GM19328 (cell line): Measurements from ENCODE around the gene SUSD1.
"Not testable (repeated sequence)": the region's sequence is repeated elsewhere in the genome, so short reads cannot be mapped to it uniquely, and the experiment has no call there.

Source experiments
- ATAC-seq: cut with Tn5 transposase; IDR thresholded peaks from one replicate; pipeline ENCODE4 v1.9.1; 2021; ENCODE audit warnings: mild to moderate bottlenecking, moderate library complexity; ENCODE audit not compliant: unreplicated experiment

Gene SUSD1

DNA sequence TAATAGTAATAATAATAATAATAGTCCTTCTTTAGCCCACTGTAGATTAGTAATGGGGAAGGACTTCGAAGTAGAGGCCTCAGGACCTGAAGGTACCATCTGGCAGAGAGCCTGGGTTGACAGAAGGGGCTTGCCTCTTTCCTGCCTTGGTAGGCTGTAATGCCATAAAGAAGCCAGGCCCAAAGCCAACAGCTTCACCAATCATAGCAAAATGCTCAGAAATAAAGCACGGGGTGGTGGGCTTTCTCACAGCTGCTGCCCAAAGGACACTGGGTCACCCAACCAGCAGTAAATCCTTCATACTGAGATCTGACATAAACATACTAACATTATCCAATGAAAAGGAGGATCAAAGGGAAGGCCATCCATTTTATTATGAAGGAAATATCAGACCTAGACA, 70.7 kb downstream of the SUSD1 start:
- no peak for ATAC-seq

DNA sequence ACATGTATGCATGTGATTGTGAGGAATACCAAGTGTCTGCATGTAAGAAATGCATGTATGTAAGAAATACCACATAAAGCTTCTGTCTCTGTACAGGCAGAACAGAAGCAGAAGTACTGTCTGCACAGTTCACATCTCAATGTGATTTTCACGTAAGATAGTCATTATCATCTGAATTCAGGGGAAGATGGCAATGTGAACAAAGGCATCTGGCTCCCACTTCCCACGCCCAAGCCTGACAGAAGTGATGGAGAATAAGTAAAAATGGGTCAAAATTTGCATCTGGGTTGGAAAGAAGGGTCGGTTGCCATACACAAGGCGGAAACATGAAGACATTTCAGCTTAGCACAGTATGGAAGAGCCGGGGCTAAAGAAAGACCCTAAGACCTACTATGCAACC, 71.7 kb downstream of the SUSD1 start:
- no peak for ATAC-seq

DNA sequence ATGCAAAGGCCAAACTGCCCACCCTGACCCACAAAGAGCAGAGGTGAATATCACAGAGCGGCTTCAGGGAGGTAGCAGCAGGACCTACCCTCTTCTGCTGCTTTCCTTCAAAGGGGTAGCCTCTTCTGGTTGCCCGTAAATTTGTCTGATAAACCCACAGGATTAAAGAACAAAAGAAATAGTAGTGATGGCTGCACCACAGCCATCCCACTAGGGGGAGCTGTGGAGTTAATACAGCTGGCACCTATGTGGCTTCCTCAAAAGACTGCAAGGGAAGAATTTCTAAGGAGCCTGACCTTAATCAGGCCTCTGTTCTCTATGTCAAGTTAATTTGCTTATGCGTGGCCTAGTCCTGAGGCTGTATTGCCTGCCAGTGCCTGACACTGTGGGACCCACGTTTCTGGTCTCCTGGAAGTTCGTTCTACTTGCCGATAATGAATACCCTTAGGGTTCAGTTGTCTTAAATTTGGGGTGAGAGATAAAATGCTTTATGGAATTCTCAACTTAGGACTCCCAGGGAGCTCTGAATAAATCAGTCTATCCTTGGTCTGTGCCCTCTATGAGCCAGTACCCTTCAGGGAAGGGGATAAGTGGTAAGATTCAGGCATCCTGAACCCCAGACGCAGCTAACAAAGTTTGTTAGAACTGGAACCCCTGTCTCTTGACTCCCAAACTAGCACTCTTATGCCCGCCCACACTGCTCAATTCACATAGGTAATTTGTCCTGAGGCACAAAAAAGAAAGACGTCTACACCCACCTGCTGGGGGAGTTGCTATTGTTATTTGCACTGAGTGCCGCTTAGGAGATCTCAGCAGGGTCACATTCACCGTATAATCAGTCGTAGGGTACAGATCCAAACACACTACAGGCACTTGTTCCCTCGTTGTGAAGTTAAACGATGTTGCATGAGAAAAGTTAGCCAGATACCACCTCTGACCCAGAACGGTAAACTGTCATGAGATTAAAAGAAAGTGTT, 77.1 kb downstream of the SUSD1 start:
- no peak for ATAC-seq

DNA sequence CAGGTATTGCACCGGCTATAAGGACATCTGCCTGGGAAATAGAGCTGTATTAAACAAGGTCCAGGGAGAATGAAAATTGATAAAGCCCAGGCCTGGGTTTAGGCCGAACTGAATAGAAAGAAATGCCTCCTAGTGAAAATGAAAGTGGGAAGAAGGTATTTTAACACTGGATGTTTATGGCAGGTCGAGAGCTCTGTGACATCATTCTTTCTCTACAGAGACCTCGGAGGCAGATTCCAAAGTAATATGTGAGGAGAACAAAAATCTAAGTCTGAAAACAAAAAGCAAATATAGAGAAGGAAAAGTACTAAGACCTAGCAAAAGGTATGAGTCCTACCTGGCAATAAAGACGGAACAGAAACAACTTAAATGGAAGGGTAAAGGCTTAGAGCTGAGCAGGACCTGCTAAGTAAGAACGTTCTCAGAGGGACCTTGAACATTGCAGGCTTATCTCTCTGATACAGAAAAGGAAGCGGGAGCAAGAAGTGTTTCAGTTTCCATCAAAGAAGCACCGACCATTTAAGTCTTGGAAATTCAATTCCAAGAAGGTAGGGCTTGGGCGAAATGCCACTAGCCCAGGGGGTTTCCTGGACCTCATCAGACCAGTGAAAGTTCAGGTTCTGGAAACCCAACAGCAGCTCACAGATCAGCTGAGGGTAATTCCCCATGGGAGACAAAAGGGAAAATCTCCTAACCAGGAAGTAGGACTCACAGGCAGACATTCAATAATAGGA, 80.0 kb downstream of the SUSD1 start:
- ATAC-seq = no peak

DNA sequence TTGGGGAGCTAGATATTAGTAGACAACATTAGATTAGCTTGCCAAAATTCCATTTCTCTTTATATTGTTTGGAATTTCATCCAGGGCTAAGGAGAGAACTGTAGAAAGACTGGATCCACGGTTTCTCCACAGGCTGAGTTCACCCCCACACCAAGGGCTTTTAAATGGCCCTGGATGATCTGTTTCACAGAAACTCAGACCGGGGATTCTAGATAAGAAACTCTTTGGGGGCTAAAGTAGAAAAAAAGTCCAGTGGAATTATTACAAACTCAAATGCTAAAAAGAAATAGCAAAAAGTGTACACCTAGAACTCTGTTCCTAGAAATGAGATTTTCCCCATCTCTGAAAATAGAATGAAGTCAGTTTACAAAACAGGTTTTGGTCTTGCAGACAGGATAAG, 80.9 kb downstream of the SUSD1 start:
- no peak for ATAC-seq

DNA sequence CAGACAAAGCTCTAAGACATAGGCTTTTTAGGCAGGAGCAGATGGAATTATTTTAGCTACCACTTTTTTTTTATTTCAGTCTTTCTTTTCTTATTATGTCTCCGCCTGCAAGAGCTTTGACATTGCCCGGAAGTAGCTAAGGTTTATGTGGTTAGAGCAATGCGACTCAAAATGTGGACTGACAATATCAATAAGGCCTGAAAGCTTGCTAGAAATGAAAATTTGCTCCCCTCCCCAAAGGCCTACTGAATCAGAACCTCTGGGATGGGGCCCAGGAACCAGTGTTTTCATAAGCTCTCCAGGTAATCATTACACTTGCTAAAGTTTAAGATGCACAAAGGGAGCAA, 81.3 kb downstream of the SUSD1 start:
- ATAC-seq = no peak

DNA sequence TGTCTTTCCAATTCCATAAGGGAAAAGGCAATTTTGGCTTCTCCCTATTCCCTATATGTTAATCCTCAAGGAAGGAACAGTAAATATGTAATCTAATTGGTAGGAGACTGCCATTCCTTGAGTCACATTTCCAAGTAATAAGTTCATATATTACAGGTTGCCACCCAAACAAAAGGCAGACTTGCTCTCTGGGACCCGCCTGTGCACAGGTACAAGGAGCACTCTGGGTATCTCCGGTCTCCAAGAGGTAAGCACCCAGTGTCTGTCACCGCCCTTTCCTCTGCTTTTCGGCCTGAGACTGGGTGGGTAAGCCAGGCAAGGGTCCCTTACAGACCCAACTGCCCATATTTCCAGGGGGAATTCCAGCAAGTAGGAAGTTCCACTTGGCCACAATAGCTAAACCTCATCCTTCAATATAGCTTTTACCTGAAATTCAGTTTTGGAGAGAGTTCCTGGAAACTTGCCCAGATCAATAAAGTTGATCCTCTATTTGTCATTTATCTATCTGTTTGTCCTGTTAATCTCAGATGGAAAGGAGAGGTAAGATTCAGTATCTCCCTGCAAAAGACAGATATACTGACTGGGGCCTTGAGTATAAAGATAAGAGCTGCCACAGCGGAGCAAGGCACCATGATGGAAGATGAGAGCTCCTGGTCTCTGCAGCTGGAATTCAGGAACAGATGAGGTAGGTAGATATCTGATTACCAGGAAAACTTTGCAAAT, 81.8 kb downstream of the SUSD1 start:
- ATAC-seq = no peak

DNA sequence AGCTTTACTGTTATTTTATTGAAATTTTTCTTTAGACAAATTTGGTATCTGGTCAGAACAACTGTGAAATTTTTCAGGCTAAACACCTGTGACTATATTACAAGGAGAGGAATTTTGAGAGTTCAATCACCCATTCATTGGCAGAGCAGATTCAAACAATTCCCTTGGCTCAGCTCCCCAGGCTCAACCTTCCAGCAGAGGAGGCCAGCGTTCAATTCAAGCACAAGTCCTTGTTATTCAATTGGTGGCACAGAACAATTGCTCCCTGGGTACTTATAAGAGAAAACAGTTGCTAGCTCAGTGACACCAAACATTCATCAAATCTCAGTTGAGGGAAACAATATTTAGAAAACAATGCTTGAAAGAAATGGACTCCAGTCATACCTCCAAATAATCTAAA, 83.3 kb downstream of the SUSD1 start:
- ATAC-seq = no peak

DNA sequence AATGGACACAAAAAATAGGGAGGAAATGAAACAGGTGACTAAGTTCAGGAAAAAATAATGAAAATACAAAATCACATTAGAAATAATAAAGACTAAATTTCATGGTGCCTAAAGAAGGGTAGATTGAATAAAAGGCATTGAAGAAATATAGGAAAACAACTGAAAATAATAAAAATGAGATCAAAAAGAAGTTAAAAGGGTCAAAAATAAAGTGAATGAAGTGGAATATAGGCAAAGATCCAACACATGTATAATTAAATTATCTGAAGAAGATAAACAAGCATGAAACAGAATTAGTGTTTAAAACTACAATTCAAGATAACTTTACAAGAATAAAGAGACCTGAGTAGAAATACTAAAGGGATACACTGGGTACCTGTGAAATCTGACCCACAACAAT, 87.6 kb downstream of the SUSD1 start:
- ATAC-seq = no peak

DNA sequence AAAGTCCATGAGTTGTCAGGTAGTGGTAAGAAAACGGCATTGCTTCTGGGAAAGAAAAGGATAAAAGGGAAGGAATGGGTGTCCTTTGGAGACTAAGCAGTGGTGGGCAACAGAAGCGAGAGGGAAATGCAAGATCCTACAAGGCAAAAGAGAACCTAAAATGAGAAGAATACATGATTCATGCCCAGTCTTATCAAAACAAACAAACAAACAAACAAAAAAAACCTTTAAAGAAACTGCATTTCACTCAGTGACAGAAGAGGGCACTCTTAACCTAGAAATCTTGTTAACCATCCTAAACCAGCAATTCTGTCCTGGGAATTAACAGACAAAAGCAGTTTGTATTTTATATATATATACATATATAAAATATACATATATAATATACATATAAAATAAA, 88.5 kb downstream of the SUSD1 start:
- ATAC-seq = no peak

DNA sequence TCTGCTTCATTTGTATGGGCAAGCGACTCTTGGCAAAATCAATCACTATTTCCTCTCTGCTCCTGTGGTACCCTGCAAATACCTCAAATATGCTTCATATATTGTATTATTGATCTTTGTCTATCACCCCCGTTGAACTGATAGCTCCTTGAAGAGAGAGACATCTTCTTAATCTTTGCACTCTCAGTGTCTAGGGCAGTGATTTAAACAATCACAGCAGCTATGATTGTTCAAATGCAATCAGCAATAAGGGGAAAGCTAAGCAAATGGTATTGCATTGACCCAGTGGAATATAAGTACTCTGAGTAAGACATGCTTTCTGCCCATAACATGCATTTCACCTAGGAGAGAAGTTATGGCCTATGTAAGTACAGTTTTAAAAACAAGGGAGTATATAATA, 90.2 kb downstream of the SUSD1 start:
- no peak for ATAC-seq

DNA sequence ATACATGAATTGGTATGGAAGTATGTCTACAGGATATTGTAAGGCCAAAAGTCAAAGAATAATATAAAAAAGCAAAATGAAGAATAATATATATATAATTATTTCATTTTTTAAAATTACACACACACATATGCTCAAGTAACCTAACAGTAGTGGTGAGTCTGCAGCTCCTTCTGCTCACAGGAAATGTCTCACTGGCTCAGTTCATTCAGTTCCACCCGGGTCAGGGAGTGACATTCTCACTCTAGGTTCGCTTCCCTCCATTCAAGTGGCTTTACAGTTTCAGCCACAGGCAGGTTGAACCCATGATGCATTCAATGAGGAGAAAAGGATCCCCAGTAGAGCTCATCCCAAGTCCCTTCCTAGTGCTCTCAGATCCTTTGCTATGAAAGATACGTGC, 90.8 kb downstream of the SUSD1 start:
- no peak for ATAC-seq

DNA sequence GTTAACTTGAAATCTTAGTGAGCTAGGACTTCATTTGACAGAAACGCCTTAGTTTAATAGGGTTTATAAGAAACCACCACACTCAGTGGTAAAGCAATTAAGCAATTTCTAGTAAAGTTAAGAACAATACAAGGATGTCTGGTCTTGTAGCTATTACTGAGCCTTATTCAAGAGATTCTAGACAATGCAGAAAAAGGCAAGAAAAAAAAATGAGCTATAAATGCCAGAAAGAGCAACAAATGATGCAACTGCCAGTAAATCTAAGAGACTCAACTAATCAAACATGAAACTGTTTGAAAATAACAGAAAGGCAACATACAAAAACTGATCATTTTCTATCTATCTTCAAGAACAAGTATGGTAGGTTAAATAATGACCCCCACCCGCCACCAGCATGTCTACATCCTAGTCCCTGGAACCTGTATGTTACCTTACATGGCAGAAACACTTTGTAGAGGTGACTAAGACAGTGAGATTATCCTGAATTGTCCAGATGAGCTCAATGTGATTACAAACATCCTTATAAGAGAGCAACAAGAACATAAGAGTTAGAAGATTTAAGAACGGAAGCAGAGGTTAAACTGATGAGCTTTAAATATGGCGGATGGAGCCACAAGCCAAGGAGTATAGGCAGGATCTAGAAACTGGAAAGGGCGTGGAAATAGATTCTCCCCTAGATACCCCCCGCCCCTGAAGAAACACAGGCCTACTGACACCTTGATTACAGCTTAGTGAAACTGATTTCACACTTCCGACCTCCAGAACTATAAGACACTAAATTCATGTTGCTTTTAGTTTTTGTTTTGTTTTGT, 93.0 kb downstream of the SUSD1 start:
- no peak for ATAC-seq

DNA sequence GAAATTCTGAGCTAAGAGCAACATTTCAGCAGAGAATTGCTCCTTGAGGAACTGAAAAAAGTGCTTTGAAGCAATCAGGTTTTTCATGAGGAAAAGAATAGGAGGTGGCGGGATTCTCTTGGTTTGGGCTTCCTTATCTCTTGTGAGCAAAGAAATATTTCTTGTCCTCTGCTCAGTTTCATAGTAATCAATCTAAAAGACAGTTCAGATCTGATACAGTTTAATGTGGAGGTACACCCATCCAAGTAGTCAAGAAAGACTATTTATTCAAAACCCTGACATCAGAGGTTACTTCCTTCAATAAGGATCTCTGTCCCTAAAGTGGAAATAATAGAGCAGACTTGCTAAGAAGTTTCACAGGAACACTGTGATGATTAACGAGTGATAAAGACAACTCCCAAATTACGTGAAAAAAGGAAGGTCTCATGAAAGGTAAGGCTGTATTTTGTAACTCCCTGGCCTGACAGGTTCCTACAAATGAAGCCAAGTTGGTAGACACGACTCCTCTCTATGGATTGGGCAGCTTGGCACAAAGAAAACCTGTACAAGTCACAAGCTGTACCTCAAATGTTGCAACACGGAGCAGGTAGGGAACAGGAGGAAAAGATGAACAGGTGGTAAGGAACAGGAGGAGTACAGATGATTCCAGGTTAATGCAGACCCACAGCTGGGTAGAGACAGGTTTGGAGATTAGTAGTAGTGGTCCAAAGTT, 94.1 kb downstream of the SUSD1 start:
- ATAC-seq = no peak

DNA sequence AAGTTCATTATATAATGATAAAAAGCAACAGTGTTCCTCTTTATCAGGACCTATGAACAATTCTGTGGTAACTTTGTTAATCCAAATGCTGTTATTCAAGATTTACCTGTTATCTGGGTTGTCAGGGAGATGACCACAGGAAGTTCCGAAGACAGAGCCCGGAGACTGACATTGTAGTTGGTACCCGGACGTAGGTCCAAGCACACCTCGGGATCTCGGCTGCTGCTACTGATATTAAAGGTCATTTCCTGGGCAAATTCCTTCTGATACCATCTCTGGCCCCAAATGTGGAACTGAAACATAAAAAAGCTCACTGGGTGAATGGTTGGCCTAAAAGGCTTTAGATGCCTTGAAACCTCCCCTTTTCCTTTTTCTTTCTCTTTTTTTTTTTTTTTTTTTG, 96.7 kb downstream of the SUSD1 start:
- ATAC-seq = no peak

DNA sequence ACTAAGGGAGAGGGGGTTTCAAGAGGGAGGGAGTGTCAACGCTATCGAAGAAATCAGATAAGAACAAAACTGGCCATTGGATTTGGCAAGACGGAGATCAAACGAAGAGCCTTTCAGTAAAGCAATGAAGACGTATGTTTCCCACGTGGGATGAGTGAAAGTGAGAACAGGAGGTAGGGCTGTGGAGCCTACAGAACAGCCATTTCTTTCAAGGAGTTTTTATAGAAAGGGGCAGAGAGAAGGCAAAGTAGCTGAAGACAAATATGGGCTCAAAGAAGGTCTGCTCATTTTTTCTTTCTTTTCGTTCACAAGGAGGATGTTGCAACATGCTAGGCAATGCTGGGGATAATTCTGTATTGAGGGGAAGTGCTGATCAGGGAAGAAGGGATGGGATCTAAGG, 98.3 kb downstream of the SUSD1 start:
- ATAC-seq = no peak

DNA sequence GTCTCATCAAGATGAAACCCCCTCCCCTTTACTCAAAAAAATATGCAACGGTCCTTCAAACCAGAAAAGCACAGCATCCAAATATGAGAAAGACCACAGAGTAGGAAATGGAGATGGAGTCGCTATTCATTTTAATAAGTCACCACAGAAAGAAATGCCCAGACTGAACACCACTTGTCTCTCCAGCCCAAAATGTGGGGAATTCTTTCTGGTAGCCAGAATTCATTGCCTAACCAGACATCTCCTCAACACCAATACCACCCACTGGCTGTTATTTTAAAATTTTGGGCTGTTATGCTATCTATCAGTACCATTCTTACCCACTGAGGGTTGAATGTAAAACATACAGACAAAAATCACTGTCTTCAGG, 100.1 kb downstream of the SUSD1 start:
- no peak for ATAC-seq

DNA sequence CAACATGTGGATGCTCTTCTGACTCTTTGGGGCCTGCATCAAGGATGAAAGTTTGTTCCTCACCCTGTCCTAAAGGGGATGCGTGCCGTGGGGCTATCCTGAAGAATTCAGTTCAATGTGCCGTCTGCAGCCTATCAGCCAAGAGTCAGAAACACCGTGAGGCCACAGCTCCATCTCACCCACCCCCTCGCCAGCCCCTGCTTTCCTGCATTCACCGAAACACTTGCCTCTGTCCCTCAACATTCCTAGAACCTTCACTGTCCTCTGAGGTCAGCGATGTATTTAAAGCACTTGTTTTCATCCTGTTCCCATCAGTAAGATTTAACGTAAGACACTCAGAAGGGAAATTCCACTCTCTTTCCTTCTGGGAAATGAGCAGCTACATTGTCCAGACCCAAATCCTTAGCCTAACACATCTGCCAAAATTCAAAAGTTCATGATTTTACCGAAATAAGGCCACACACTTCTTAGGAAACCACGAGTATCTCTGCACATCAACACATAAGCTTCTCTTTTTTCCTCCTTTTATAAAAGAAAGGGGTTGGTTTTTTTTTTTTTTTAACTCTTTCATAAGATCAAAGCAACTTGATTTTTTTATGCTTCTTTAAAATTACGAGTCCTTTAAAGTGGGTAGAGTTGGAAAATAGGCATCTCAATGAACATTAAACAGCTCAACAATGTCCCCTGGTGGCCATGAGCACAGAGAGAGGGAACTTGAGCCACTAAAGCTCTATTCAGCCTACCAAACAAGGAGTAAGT, 100.7 kb downstream of the SUSD1 start:
- ATAC-seq = no peak

DNA sequence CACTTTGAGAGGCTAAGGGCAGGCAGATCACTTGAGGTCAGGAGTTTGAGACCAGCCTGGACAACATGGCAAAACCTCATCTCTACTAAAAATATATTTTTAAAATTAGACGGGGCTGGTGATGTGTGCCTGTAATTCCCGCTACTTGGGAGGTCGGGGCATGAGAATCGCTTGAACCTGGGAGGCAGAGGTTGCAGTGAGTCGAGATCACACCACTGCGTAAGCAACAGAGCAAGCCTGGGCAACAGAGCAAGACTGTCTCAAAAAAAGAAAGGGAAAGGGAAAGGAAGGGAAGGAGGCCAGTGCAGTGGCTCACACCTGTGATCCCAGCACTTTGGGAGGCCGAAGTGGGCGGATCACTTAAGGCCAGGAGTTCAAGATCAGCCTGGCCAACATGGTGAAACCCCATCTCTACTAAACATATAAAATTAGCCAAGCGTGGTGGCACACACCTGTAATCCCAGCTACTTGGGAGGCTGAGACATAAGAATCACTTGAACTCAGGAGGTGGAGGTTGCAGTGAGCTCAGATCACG, 101.4 kb downstream of the SUSD1 start:
- not testable (repeated sequence) for ATAC-seq
